ENCODE measurements around the gene RMI1.

The RMI1 gene

DNA sequence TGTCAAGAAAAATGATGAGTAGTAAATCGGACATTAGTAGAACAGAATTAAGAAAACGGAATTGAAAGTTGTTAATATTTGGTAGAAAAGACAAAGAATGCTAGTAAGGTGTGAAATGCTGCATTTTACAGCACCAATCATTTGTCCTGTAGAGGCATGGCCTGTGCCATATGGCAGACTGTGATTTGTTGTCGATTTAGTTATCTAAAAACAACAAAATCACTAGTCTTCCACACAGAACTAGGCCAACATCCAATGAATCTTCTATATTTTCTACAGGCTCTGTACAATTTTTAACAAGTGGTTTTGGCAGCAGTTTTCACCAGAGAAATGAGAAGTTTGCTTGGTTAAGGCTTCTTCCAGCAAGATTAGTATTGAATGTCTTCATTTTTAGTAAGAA is 11.0 kb upstream of the RMI1 start:
- DNase-seq, result no peak

DNA sequence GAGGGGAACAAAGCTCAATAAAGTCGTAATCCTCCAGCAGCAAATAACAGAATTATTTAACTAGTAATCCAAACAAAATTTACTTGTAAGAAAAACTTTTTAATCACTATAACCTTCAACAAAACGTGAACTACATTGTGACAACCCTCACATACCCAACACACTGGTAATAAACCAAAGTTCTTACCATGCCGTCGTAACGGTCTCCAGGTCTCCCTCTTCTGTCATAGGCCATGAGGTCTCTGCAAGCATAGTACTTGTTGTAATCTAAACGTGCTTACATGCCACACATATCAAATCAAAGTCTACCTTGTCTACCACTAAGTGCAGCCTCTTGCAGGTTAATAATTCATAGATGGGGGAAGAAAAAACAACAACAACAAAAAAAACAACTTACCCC is 9.1 kb upstream of the RMI1 start:
- no peak for DNase-seq

DNA sequence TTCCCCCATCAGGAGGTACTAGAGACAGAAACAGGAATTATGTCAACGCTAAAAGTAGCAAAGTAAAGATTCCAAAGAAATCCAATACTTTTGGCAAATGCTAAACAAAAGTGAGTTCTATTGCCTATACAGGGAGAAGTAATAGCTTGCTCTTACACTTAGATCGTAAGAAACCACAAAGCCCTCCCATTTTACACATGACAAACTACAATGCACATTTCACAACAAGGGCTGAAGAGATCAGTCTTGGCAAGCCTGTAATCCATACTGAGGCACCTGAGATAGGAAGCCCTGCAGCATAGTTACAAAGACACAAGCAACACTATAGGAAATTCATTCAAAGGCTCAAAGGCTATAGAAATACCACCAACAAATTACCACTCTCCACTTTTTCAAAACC is 8.3 kb upstream of the RMI1 start:
- no peak for DNase-seq

DNA sequence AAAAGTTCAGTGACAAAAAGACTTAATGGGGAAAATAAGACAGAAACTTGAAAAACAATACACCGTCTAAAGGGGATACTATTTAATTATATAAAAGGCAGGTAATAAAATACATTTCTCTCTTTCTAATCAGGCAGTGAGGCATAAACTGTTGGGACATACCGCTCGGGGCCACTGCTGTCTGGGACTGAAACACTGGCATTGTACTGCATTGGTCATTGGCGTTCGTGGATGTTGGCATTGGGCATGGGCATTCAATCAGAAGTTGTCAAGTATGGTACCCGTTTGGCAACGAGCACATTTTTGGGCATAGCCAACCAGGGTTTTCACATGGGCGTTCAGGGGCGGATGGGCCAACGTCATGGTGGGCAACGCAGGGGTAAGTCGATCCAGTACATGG is 5.3 kb upstream of the RMI1 start:
- no peak for DNase-seq

DNA sequence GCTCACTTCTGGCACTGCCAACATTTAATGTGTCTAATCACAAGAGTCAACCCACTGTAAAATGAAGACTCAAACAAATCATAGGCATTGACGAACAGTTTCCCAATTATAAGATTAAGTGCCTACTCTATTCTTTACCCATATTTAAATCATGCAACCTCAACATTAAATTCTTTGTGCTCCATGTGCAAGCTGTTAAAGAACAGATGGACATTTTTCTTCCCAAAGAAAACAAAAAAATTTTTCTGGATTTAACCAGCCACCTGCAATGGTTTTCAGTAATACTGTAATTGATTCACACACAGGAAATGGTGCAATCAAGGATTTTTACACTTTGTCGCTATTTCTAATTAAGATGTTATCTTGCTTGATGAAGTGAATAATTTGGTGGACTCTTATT is 4.2 kb upstream of the RMI1 start:
- DNase-seq, result no peak

DNA sequence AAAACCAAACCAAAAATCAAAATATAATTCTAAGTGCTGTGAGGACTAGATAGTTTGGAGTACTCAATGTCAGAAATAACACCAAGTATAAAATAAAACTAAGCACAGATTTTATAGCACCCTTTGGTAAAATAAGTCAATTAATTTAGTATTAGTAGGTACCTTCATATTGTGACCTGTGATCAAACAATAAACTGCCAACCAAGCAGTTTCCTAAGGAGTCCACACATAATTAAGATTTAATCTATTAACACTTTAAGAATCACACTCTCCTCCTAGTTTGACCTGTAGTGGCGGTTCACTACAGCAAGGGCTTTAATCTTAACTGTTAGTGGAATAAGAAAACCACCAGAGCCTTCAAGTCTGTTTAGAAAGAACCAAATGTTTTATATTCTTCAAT is 3.4 kb upstream of the RMI1 start:
- DNase-seq, result no peak

DNA sequence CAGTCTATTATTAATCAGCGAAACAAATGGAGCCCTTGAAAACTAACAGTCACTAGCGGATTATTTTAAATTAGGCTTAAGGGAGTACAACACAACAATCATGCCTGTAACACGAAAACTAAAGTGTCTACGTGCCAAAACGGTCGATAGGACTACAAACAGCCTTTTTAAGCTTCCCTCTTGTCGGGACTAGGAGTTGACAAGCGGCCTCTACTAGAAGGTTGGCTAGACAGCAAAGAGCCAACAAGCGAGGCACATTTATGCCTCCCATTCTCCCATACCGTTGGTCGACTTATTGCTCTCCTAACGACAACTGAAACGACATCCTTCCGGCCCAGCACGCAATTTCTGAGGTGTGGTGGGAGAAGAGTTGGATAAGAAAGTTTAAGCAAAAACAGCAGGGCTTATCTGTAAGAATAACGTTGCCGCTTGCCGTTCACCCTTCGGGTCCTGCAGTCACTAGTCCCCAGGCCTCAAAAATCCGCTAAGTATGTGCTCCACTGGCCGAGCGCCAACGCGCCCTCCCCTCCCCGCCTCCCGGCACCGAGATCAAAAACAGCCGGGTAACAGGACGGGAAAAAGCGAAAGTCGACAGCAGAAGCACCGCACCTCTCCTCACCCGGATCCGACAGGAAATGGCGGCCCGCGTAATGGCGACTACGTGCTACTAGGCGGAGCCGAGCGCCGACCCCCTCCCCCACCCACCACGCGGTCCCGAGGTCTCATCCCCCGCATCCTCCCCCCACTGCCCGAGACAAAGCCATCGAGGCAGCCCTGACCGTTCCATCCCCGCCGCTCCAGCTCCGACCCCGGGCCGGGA is 1.4 kb upstream of the RMI1 start:
- DNase-seq, result peak; percentile 42 to 67

DNA sequence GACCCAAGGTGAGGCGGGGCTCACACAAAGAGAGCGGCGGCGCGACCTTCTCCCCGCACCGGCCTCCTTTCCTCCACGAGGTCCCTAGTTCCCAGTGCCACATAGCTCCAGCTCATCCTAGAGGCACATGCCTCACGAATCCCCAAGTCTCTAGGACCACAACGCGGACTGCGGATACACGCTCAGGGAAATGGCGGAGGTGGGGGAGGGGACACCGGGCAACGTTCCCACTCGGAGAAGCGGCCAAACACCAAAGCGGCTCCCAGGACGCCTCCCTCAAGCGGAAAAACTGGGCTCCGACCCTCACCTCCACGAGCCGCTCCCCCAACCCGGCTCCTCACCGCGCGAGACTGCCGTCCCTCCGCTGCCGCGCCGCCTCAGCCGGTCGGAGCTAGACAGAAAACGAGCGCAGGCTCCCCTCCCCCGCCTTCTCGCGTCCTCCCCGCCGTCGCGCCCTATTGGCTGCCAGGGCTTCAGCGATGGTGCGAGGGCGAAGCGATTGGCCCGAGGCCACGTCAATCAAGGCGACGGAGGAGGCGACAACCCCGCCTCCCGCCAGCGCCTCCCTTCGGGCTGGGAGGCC is 702 bp upstream of the RMI1 start, which contains the start of gene HNRNPK:
TSS of gene HNRNPK (minus strand) at position 404 of the 583 bp plus-strand sequence. CDS start 1,963 bp downstream, outside the sequence.
- DNase-seq, result peak; percentile 90 to 95

DNA sequence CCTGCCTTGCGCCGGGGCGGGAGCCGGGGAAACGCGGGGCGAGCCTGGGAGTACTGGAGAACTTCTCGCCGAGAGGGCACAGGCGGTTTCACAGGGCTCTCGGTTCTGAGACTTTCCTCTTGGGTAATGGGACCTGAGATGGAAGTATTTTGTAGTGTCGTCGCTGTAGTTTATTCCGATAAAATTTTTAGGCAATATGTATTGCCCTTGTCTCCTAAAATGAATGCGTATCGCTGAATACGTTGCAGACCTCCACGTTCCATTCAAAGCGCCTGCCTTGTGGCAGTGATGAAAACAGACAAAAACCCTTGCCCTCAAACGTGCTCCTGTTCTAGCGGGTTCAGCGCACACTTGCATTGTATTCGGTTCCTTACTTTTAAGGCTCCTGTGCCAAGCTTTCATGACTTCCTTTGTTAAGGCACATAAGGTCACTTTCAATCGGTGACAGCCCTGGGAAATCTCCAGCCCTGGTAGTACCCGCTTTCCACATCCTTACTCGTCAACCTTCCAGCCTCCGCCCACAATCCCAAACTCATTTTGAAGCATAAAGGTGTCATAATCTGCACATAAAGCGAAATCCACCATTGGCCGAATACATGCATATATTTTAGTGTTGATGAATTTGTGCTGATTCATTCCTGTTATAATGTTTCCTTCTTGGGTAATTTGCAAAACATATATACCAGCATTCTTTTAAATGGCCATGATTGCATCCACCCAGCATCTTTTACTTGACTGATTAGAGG is 694 bp downstream of the RMI1 start:
- DNase-seq, result peak in 1 of 2 experiments; percentile 7

DNA sequence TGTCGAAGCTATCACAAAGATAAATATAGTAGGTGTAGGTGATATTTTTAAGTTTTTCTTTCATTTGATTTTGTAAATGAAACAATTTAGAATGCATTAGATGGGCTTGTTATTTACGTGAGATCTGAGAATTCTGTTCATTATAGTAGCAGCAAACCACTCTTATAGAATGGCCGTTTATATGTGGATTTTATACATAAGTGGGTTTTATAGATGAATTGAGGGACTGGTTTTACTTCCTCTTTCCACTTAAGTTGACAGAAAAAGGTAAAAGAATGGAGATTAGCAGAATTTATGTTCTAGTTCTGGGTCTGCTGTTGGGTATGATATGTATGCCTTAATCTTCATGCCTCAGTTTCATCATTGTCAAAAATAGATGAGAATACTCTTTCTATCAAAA is 5.6 kb downstream of the RMI1 start:
- no peak for DNase-seq

DNA sequence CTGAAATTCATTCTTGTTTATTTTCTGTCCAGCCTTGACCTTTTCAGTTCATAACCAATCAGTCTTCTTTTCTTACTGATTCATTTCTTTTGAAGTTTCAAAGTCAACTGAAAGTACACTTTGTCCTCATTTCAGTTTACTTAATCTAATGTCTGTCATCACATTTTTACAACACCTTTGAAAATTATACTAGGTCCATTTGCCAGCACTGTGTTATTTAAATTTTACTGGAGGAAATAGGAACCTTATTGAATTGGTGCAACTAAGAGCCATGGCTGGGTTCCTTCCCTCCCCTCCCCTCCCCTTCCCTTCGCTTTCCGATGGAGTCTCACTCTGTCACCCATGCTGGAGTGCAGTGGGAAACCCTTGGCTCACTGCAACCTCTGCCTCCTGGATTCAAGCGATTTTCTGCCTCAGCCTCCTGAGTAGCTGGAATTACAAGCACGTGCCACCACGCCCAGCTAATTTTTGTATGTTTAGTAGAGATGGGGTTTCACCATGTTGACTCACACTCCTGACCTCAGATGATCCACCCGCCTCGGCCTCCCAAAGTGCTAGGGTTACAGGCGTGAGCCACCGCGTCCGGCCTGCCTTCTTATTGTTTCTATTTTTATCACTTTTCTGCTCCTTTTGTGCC is 6.3 kb downstream of the RMI1 start:
- DNase-seq, result no peak

DNA sequence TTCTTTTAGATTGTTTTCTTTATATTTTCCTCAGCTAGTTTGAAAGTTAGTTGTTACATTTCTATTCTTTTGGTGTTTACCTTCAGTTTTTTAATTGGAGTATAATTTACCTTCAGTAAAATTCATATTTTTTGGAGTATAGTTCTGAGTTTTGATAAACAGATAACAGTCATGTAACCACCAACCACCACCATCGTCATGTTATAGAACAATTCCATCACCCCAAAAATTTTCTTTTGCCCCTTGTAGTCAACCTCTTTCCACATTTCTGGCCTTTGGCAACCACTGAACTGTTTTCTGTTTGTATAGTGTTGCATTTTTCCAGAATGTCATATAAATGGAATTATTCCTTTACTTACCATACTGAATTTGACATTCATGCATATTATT is 6.8 kb downstream of the RMI1 start:
- DNase-seq, result no peak

DNA sequence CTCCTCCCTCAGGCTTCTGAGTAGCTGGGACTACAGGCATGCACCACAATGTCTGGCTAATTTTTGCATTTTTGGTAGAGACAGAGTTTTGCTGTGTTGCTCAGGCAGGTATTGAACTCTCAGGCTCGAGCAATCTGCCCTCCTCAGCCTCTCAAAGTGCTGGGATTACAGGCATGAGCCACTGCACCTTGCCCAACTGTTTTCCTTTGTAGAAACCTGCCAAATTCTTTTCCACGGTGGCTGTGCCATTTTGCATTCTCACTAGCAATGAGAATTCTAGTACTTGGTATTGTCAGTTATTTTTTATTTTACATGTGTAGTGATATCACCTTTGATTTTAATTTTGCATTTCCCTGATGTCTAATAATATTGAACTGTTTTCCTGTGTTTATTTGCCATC is 7.8 kb downstream of the RMI1 start:
- no peak for DNase-seq

DNA sequence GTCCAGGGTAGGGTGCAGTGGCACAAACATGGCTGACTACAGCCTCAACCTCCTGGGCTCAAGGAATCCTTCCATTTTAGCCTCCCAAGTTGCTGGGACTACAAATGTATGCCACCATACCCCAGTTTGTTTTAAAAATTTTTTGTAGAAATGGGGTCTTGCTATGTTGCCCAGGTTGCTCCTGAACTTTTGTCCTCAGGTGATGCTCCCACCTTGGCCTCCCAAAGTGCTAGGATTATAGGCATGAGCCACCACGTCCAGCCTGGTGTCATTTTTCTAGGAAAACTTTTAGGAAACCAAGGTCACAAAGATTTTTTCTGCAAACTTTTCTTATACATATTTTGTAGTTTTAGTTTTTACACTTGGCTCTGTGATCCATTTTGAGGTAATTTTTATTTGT is 10.8 kb downstream of the RMI1 start:
- no peak for DNase-seq

DNA sequence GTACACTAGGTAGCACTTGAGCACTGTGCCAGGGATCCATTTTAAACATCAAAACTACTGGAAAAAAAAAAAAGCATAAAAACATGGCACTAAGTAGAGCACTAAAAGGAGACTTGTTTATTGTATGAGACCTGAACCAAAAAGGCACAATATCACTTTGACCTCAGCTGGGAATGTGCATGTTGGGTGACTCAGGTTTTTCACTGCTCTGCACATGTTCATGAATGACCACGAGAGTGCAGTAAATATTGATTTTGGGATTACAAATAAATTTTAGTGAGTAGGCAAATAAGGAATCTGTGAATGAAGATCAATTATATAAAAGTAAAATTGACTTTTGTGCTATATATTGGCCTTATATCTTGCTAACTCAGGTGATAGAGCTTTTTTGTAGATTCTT is 11.8 kb downstream of the RMI1 start:
- no peak for DNase-seq

DNA sequence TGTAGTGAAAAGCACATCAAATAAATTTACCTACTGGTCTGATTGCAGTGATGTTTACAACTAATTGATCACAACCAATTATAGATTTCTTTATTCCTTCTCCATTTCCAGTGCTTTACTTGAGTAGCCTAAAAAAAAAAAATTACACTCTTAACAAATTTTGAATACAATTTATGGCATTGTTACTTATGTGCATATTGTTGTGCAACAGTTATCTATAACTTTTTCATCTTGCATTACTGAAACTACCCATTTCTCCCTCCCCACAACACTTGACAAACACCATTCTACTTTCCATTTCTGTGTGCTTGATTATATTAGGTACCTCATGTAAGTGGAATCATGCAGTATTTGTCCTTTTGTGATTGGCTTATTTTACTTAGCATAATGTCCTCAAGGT is 12.3 kb downstream of the RMI1 start:
- no peak for DNase-seq

DNA sequence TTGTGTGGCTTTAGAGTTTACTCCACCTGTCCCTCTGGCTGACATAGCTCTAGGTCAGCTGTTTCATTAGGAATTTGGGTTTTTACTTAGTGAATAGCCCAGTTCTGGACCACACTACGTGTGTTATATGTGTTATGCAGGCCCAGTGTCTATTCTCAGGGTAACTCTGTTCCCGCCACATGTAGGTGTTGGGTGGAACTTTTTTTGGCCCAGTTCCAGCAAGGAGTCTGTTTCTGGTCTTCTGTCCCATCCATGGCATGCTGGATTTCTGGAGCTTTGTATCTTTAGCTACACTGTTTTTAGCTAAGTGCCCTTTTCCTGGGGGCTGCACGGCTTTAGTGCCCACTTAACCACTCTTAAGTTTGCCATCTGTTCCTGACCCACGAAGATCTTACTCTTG is 15.5 kb downstream of the RMI1 start:
- no peak for DNase-seq

DNA sequence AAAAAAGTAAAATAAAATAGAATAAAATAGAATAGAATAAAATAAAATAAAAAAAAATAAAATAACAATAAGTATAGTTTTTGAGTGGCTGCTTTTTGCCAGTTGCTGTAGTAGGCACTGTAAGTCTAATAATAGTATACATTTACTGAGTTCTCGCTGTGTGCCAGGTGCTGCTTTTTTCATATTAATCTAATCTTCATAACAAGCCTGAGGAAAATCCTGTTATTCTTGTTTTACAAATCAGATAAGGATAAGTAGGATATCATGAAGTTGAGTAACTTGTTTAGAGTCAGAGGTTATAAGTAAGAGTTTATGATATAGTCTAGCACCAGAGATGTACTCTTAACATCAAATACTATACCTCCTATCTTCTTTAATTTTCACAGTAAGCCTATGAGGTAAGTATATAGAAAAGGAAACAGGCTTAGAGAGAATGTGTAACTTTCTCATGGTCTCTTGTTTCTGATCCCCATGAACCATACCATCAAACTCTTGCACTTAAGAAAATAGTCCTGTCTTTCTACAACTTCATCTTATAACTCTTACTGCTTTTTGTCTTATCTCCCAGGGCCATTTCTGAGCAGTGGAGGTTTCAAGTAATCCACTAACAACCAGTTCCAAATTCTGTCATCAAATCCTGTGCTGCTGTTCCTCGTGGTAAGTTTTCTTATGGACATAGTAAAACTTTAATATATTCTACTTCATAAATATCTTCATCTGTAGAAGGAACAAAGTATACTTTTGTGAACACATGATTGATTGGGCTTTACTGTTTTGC is 18.7 kb downstream of the RMI1 start:
- DNase-seq, result no peak

DNA sequence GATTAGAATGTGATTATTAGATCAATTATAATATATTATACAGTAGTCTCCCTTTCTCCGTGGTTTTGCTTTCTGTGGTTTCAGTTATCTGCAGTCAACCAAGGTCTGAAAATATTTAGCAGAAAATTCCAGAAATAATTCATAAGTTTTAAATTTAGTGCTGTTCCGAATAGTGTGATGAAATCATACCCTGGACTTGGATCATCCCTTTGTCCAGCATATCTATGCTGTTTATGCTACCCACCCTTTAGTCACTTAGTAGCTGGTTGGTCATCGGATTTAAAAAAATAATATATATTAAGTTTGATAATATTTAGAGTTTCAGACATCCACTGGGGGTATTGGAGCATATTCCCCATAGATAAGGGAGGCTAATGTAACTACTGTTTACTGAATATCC is 19.6 kb downstream of the RMI1 start:
- DNase-seq, result no peak

DNA sequence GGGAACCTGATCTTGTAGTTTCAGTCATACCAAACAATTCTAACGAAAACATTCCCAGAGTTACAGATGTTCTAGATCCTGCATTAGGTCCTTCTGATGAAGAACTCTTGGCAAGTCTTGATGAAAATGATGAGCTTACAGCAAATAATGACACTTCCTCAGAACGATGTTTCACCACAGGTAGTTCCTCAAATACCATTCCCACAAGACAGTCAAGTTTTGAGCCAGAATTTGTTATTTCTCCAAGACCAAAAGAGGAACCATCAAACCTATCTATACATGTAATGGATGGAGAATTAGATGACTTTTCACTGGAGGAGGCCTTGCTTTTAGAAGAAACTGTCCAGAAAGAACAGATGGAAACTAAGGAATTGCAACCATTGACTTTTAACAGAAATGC is 21.0 kb downstream of the RMI1 start:
- no peak for DNase-seq

DNA sequence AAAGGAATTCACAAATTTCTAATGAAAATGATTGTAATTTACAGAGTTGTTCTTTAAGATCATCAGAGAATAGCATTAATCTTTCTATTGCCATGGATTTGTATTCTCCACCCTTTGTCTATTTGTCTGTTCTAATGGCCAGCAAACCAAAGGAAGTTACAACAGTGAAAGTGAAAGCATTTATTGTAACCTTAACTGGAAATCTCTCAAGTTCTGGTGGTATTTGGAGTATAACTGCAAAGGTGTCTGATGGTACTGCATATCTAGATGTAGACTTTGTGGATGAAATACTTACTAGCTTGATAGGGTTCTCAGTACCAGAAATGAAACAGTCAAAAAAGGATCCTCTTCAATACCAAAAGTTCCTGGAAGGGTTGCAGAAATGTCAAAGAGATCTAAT is 21.7 kb downstream of the RMI1 start:
- no peak for DNase-seq

DNA sequence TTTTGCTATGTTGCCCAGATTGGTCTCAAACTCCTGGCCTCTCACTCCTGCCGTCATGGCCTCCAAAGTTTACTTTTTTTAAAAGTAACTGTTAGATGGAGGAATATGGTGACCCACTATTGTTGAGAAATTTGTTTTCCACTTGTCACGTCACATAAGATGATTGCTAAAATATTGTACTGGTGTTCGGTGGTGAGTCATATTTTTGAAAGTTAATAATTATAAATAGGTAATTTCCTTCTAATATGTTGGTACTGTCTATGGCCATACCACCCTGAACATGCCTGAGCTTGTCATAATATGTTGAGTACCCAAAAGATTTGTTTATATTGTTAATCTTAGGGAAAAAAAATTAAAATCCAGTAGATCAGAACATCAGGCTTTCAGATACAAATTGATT is 22.6 kb downstream of the RMI1 start:
- DNase-seq, result no peak

DNA sequence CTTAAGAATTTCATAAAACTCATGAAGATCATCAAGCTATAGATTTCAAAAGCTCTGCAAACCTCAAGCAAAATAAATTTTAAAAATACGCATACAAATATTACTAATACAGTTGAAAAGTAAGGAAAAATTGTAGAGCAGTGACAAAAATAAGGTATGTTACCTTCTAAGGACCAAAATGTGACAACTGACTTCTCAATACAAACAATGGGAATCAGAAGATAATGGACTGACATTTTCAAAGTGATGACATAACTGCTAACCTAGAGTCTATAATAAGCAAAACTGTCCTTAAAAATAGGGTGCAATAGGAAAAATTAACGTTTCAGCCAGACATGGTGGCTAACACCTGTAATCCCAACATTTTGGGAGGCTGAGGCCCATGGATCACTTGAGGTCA is 27.1 kb downstream of the RMI1 start:
- DNase-seq, result no peak

Measured in NCI-H446 (cell line).